Muscle of leg (tissue), 11 donors: ENCODE measurements around the gene TRMU. TPM values are rescaled to one million over a fixed set of nuclear protein-coding genes. Genes with fewer than 3 reads are reported as not detected.

ENCODE experiments used
- DNase-seq: peaks from one replicate; pipeline ENCODE4 v3.0.0; 2013
- H3K27ac ChIP-seq: one replicate; pipeline ENCODE4 v1.5.1; 2013; ENCODE audit warnings: mild to moderate bottlenecking, low read length, control low read depth
- H3K27me3 ChIP-seq: one replicate; pipeline ENCODE4 v1.6.1; 2013; ENCODE audit warnings: low read length; ENCODE audit not compliant: control insufficient read depth, insufficient read depth
- H3K36me3 ChIP-seq: one replicate; pipeline ENCODE4 v1.6.1; 2013; ENCODE audit warnings: low read length; ENCODE audit not compliant: control insufficient read depth, insufficient read depth
- H3K4me1 ChIP-seq: one replicate; pipeline ENCODE4 v1.6.1; 2013; ENCODE audit warnings: low read length; ENCODE audit not compliant: control insufficient read depth, insufficient read depth
- H3K4me3 ChIP-seq: one replicate; pipeline ENCODE4 v1.5.1; 2013; ENCODE audit warnings: low read length, control low read depth
- H3K9me3 ChIP-seq: replicated peaks from 2 replicates; pipeline ENCODE4 v1.6.1; 2013; ENCODE audit warnings: low read depth, low read length; ENCODE audit not compliant: control insufficient read depth
- WGBS: methylation state at CpG from one replicate; pipeline ENCODE4 v1.1.5; 2013; ENCODE audit warnings: missing lambda C conversion rate; ENCODE audit not compliant: insufficient coverage; 5-methylcytosine and 5-hydroxymethylcytosine counted together
- polyA plus RNA-seq, 8 donors: library from polyadenylated mRNA; unstranded; fragments of 120-200 nt; gene quantifications; one replicate each; pipeline versions ENCODE4 v1.2.1 to v1.2.3, GENCODE V29; 2013; ENCODE audit warnings: inconsistent platforms in 1 of 8, low replicate concordance in 1 of 8; ENCODE audit not compliant: insufficient read length in 8 of 8, insufficient read depth in 1 of 8
- total RNA-seq: library from RNA; stranded (reverse); fragments of 120-200 nt; gene quantifications from one replicate; pipeline ENCODE4 v1.2.4, GENCODE V29; 2013

The TRMU gene
- total and polyA plus RNA-seq, 9 donors, result 28.2 to 37.7 (median 30.1) TPM

- Histone ChIP-seq H3K4me1 (peaks cover 2% of the 10 kb centered on the region), H3K36me3 (peaks cover 54% of the 10 kb centered on the region), H3K4me3 (no peak overlapping the region), H3K27ac (no peak overlapping the region), H3K9me3 (no peaks in the 10 kb centered on the region), H3K27me3 (no peaks in the 10 kb centered on the region)
- 90% methylated on average over 14 of the region's 14 CpGs for WGBS
- DNase-seq, result no peak
These were observed 15.3 kb upstream of the TRMU start for GRCh38 chr22:46320166-46320710.

- no peaks in the 10 kb centered on the region for H3K9me3 ChIP-seq
- WGBS, result 95% methylated on average over 16 of the region's 20 CpGs
These were observed 14.7 kb upstream of the TRMU start for GRCh38 chr22:46320716-46321386.

GRCh38 chr22:46322711-46323110 is 12.8 kb upstream of the TRMU start:
- no peak overlapping the region for H3K4me3 ChIP-seq
- no peak overlapping the region for H3K27ac ChIP-seq
- WGBS, result 92% methylated on average over 15 of the region's 15 CpGs
- H3K9me3 ChIP-seq, result no peaks in the 10 kb centered on the region
- DNase-seq, result no peak
- no peaks in the 10 kb centered on the region for H3K27me3 ChIP-seq
- H3K36me3 ChIP-seq, result peaks cover 51% of the 10 kb centered on the region
- peaks cover 2% of the 10 kb centered on the region for H3K4me1 ChIP-seq

More at GRCh38 chr22:46320716-46321386, 14.7 kb upstream of the TRMU start:
- Histone ChIP-seq H3K36me3 (peaks cover 54% of the 10 kb centered on the region), H3K4me3 (no peak overlapping the region), H3K27me3 (no peaks in the 10 kb centered on the region), H3K4me1 (peaks cover 2% of the 10 kb centered on the region), H3K27ac (no peak overlapping the region)
- DNase-seq, result no peak

- Histone ChIP-seq H3K4me3 (no peak overlapping the region), H3K36me3 (peaks cover 50% of the 10 kb centered on the region), H3K27ac (no peak overlapping the region), H3K27me3 (no peaks in the 10 kb centered on the region), H3K9me3 (no peaks in the 10 kb centered on the region), H3K4me1 (no peaks in the 10 kb centered on the region)
- no peak for DNase-seq
- 96% methylated on average over 19 of the region's 19 CpGs for WGBS
These were observed 12.4 kb upstream of the TRMU start for GRCh38 chr22:46323162-46323561.

- WGBS, result 96% methylated on average over 23 of the region's 23 CpGs
- DNase-seq, result no peak
- H3K4me3 ChIP-seq, result no peak overlapping the region
- no peaks in the 10 kb centered on the region for H3K27me3 ChIP-seq
- H3K36me3 ChIP-seq, result peaks cover 57% of the 10 kb centered on the region
- H3K4me1 ChIP-seq, result no peaks in the 10 kb centered on the region
- H3K27ac ChIP-seq, result no peak overlapping the region
- no peaks in the 10 kb centered on the region for H3K9me3 ChIP-seq
These were observed 9.3 kb upstream of the TRMU start for GRCh38 chr22:46326066-46326680.

- no peaks in the 10 kb centered on the region for H3K27me3 ChIP-seq
- H3K27ac ChIP-seq, result no peak overlapping the region
- DNase-seq, result no peak
- no peak overlapping the region for H3K4me3 ChIP-seq
- no peaks in the 10 kb centered on the region for H3K9me3 ChIP-seq
- 97% methylated on average over 9 of the region's 13 CpGs for WGBS
- H3K4me1 ChIP-seq, result no peaks in the 10 kb centered on the region
- peaks cover 62% of the 10 kb centered on the region for H3K36me3 ChIP-seq
These were observed 7.6 kb upstream of the TRMU start for GRCh38 chr22:46327691-46328465.

GRCh38 chr22:46328797-46329196 is 6.7 kb upstream of the TRMU start:
- no peak for DNase-seq
- Histone ChIP-seq H3K9me3 (no peaks in the 10 kb centered on the region), H3K36me3 (peaks cover 56% of the 10 kb centered on the region), H3K4me1 (no peaks in the 10 kb centered on the region), H3K4me3 (no peak overlapping the region), H3K27me3 (no peaks in the 10 kb centered on the region), H3K27ac (no peak overlapping the region)
- 94% methylated on average over 8 of the region's 11 CpGs for WGBS

- Histone ChIP-seq H3K27me3 (no peaks in the 10 kb centered on the region), H3K9me3 (no peaks in the 10 kb centered on the region), H3K36me3 (peaks cover 51% of the 10 kb centered on the region), H3K27ac (no peak overlapping the region), H3K4me3 (no peak overlapping the region), H3K4me1 (peaks cover 3% of the 10 kb centered on the region)
- 83% methylated on average over 4 of the region's 8 CpGs for WGBS
- DNase-seq, result no peak
These were observed 5.9 kb upstream of the TRMU start for GRCh38 chr22:46329616-46330015.

GRCh38 chr22:46330426-46330825 is 5.1 kb upstream of the TRMU start:
- Histone ChIP-seq H3K4me1 (peaks cover 6% of the 10 kb centered on the region), H3K27ac (no peak overlapping the region), H3K27me3 (no peaks in the 10 kb centered on the region), H3K4me3 (no peak overlapping the region), H3K36me3 (peaks cover 46% of the 10 kb centered on the region), H3K9me3 (no peaks in the 10 kb centered on the region)
- 90% methylated on average over 2 of the region's 4 CpGs for WGBS
- no peak for DNase-seq

GRCh38 chr22:46331496-46331895 is 4.0 kb upstream of the TRMU start:
- no peaks in the 10 kb centered on the region for H3K9me3 ChIP-seq
- H3K36me3 ChIP-seq, result peaks cover 41% of the 10 kb centered on the region
- H3K27me3 ChIP-seq, result no peaks in the 10 kb centered on the region
- no peak overlapping the region for H3K27ac ChIP-seq
- H3K4me3 ChIP-seq, result no peak overlapping the region
- WGBS, result 93% methylated on average over 23 of the region's 23 CpGs
- DNase-seq, result no peak
- H3K4me1 ChIP-seq, result peaks cover 8% of the 10 kb centered on the region
